ENCODE results near the gene SLC9B1. TPM values are rescaled to one million over a fixed set of nuclear protein-coding genes. Genes with fewer than 3 reads are reported as not detected.
"Not testable (repeated sequence)": the region's sequence is repeated elsewhere in the genome, so short reads cannot be mapped to it uniquely, and the experiment has no call there.

The SLC9B1 gene
- total and polyA plus RNA-seq, 2 donors (not counting 1 experiment from before 2014, with no cell fraction given) = 2.1 to 2.2 TPM

DNA sequence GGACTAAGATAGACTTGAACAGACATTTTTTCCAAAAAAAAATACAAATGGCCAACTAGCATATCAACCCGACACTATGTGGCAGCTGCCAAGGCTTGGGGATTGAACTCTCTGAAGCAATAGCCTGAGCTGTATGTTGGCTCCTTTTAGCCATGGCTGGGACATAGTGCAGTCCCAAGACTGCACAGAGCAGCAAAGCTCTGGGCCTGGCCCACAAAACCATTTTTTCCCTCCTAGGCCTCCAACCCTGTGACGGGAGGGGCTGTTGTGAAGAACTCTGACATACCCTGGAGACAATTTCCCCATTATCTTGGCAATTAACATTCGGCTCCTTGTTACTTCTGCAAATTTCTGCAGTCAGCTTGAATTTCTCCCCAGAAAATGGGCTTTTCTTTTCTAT lies 100.6 kb downstream of the SLC9B1 start:
- ATAC-seq (ENCODE audit: low read depth) = no peak
- Histone ChIP-seq H3K36me3 (replicated peaks in 1 of 2; ENCODE audit: control extremely low read depth in 1 of 2, control insufficient read depth in 1 of 2, extremely low read depth in 1 of 2, insufficient read depth in 2 of 2, low read length in 1 of 2) (no peaks in the 10 kb centered on the region), H3K79me2 (ENCODE audit: control insufficient read depth, insufficient read depth, low read length) (no peaks in the 10 kb centered on the region), H3K4me1 (ENCODE audit: control insufficient read depth in 2 of 2, insufficient read depth in 2 of 2, low read length in 2 of 2) (no peaks in the 10 kb centered on the region), H4K20me1 (ENCODE audit: control insufficient read depth, insufficient read depth, low read length, poor library complexity, severe bottlenecking) (no peaks in the 10 kb centered on the region), H3K4me2 (replicated peaks; ENCODE audit: low read depth, low read length, poor library complexity, severe bottlenecking) (no peak overlapping the region), H3K27me3 (replicated peaks in 1 of 4; ENCODE audit: control extremely low read depth in 1 of 4, control insufficient read depth in 3 of 4, insufficient read depth in 4 of 4, low read length in 3 of 4) (no peaks in the 10 kb centered on the region), H3K4me3 (ENCODE audit: control extremely low read depth in 1 of 5, extremely low read depth in 1 of 5, insufficient read depth in 1 of 5, low read depth in 2 of 5, low read length in 4 of 5) (no peak overlapping the region), H3K27ac (ENCODE audit: low read length in 2 of 2) (no peak overlapping the region), H2AFZ (ENCODE audit: insufficient read depth, low read depth, low read length, poor library complexity, severe bottlenecking) (no peak overlapping the region), H3K9ac (ENCODE audit: low read length) (no peak overlapping the region), H3K9me3 (ENCODE audit: control extremely low read depth in 1 of 3, control insufficient read depth in 2 of 3, insufficient read depth in 1 of 3, low read length in 2 of 3) (peaks cover 0 to 13% (median 10%) of the 10 kb centered on the region in 3 donors)
- ChIA-PET CTCF (no interaction called here), POLR2A (no interaction called here)
- Mint-ChIP-seq H3K9me3 (ENCODE audit: insufficient read depth) (peaks cover 21% of the 10 kb centered on the region), H3K27me3 (no peaks in the 10 kb centered on the region), H3K4me1 (no peaks in the 10 kb centered on the region), H3K4me3 (no peak overlapping the region), H3K27ac (no peak overlapping the region)
- 97% methylated on average over 3 of the region's 3 CpGs for WGBS (ENCODE audit: insufficient coverage)
- no peak for TF ChIP-seq EZH2 (IDR thresholded peaks at IDR 0.05; ENCODE audit: borderline replicate concordance, insufficient read depth, low read depth, low read length, poor library complexity, severe bottlenecking)
- TF ChIP-seq, protein P1, sequence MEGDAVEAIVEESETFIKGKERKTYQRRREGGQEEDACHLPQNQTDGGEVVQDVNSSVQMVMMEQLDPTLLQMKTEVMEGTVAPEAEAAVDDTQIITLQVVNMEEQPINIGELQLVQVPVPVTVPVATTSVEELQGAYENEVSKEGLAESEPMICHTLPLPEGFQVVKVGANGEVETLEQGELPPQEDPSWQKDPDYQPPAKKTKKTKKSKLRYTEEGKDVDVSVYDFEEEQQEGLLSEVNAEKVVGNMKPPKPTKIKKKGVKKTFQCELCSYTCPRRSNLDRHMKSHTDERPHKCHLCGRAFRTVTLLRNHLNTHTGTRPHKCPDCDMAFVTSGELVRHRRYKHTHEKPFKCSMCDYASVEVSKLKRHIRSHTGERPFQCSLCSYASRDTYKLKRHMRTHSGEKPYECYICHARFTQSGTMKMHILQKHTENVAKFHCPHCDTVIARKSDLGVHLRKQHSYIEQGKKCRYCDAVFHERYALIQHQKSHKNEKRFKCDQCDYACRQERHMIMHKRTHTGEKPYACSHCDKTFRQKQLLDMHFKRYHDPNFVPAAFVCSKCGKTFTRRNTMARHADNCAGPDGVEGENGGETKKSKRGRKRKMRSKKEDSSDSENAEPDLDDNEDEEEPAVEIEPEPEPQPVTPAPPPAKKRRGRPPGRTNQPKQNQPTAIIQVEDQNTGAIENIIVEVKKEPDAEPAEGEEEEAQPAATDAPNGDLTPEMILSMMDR (IDR thresholded peaks at IDR 0.05) = no peak
- DNase-seq = no peak
- intact Hi-C loops (cut with micrococcal nuclease) = no loop called here

DNA sequence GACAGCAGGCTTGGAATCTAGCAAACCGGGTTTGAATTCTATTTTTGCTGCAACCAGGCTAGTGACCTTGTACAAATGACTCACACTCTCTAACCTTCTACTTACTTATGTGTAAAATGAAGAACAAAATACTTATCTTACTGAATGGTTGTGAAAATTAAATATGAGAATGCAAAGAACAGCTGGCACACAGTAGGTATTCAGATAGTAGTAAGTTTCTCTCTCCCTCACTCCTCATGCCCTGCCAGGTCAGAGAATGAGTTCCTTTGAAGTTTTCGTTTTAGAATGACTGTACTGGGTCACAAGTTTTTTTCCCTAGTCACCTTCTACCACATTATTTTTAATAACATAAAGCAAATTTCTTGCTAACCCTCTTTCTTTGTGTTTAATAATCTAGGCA lies 117.7 kb downstream of the SLC9B1 start:
- H3K9ac ChIP-seq (ENCODE audit: low read length) = no peak overlapping the region
- H4K20me1 ChIP-seq (ENCODE audit: control insufficient read depth, insufficient read depth, low read length, poor library complexity, severe bottlenecking) = no peaks in the 10 kb centered on the region
- no peaks in the 10 kb centered on the region for H3K4me1 Mint-ChIP-seq
- H3K79me2 ChIP-seq (ENCODE audit: control insufficient read depth, insufficient read depth, low read length) = no peaks in the 10 kb centered on the region
- ATAC-seq (ENCODE audit: low read depth) (no peak), DNase-seq (no peak)
- no peak for TF ChIP-seq EZH2 (IDR thresholded peaks at IDR 0.05; ENCODE audit: borderline replicate concordance, insufficient read depth, low read depth, low read length, poor library complexity, severe bottlenecking)
- TF ChIP-seq, protein P1 (IDR thresholded peaks at IDR 0.05) = no peak
- no peak overlapping the region for H3K4me3 Mint-ChIP-seq
- H3K27ac ChIP-seq (ENCODE audit: low read length in 2 of 2) = no peak overlapping the region
- H3K4me3 ChIP-seq (ENCODE audit: control extremely low read depth in 1 of 5, extremely low read depth in 1 of 5, insufficient read depth in 1 of 5, low read depth in 2 of 5, low read length in 4 of 5) = no peak overlapping the region
- no peaks in the 10 kb centered on the region for H3K9me3 Mint-ChIP-seq (ENCODE audit: insufficient read depth)
- H3K27me3 Mint-ChIP-seq = no peaks in the 10 kb centered on the region
- no peak overlapping the region for H3K4me2 ChIP-seq (replicated peaks; ENCODE audit: low read depth, low read length, poor library complexity, severe bottlenecking)
- no peaks in the 10 kb centered on the region for H3K4me1 ChIP-seq (ENCODE audit: control insufficient read depth in 2 of 2, insufficient read depth in 2 of 2, low read length in 2 of 2)
- no peaks in the 10 kb centered on the region for H3K36me3 ChIP-seq (replicated peaks in 1 of 2; ENCODE audit: control extremely low read depth in 1 of 2, control insufficient read depth in 1 of 2, extremely low read depth in 1 of 2, insufficient read depth in 2 of 2, low read length in 1 of 2)
- ChIA-PET CTCF (no interaction called here), POLR2A (no interaction called here)
- H3K27ac Mint-ChIP-seq = no peak overlapping the region
- WGBS (ENCODE audit: insufficient coverage) = no CpG with 5 or more reads among the region's 2 CpGs
- no peaks in the 10 kb centered on the region for H3K9me3 ChIP-seq (ENCODE audit: control extremely low read depth in 1 of 3, control insufficient read depth in 2 of 3, insufficient read depth in 1 of 3, low read length in 2 of 3)
- intact Hi-C loops (cut with micrococcal nuclease) = no loop called here
- no peak overlapping the region for H2AFZ ChIP-seq (ENCODE audit: insufficient read depth, low read depth, low read length, poor library complexity, severe bottlenecking)
- no peaks in the 10 kb centered on the region for H3K27me3 ChIP-seq (replicated peaks in 1 of 4; ENCODE audit: control extremely low read depth in 1 of 4, control insufficient read depth in 3 of 4, insufficient read depth in 4 of 4, low read length in 3 of 4)

DNA sequence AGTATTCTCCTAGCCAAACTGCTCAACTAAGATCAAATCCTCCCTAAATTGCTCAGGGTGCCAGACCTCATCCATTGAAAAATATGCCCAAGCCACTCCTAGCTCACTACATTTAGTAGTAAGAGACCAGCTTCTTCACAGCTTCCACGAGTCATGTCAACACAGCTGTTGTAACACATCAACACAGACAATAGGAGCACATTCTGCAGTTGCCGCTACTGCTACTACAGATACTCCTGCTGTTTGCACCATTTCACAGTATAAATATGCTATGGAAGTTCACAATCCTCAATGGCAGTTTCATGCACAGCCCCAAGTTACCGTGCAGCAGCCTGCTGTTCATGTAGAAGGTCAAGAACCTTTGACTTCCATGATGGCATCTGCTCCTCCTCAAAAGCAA lies 121.9 kb downstream of the SLC9B1 start:
- H3K4me3 Mint-ChIP-seq; H2AFZ ChIP-seq (ENCODE audit: insufficient read depth, low read depth, low read length, poor library complexity, severe bottlenecking); H4K20me1 ChIP-seq (ENCODE audit: control insufficient read depth, insufficient read depth, low read length, poor library complexity, severe bottlenecking); H3K4me1 ChIP-seq (ENCODE audit: control insufficient read depth in 2 of 2, insufficient read depth in 2 of 2, low read length in 2 of 2); H3K27ac Mint-ChIP-seq; H3K27ac ChIP-seq (ENCODE audit: low read length in 2 of 2); DNase-seq; H3K4me3 ChIP-seq (ENCODE audit: control extremely low read depth in 1 of 5, extremely low read depth in 1 of 5, insufficient read depth in 1 of 5, low read depth in 2 of 5, low read length in 4 of 5); H3K4me2 ChIP-seq (replicated peaks; ENCODE audit: low read depth, low read length, poor library complexity, severe bottlenecking); H3K9ac ChIP-seq (ENCODE audit: low read length); CTCF ChIA-PET; POLR2A ChIA-PET; H3K27me3 ChIP-seq (replicated peaks in 1 of 4; ENCODE audit: control extremely low read depth in 1 of 4, control insufficient read depth in 3 of 4, insufficient read depth in 4 of 4, low read length in 3 of 4); H3K36me3 ChIP-seq (replicated peaks in 1 of 2; ENCODE audit: control extremely low read depth in 1 of 2, control insufficient read depth in 1 of 2, extremely low read depth in 1 of 2, insufficient read depth in 2 of 2, low read length in 1 of 2); H3K9me3 Mint-ChIP-seq (ENCODE audit: insufficient read depth); intact Hi-C loops (cut with micrococcal nuclease); H3K9me3 ChIP-seq (ENCODE audit: control extremely low read depth in 1 of 3, control insufficient read depth in 2 of 3, insufficient read depth in 1 of 3, low read length in 2 of 3); H3K79me2 ChIP-seq (ENCODE audit: control insufficient read depth, insufficient read depth, low read length); H3K4me1 Mint-ChIP-seq; H3K27me3 Mint-ChIP-seq; ATAC-seq (ENCODE audit: low read depth): not testable (repeated sequence)
- WGBS (ENCODE audit: insufficient coverage) = 100% methylated on average over 2 of the region's 3 CpGs

Measured in B cell (primary cell).